ENCODE measurements around the gene GNAT3.

Gene GNAT3

DNA sequence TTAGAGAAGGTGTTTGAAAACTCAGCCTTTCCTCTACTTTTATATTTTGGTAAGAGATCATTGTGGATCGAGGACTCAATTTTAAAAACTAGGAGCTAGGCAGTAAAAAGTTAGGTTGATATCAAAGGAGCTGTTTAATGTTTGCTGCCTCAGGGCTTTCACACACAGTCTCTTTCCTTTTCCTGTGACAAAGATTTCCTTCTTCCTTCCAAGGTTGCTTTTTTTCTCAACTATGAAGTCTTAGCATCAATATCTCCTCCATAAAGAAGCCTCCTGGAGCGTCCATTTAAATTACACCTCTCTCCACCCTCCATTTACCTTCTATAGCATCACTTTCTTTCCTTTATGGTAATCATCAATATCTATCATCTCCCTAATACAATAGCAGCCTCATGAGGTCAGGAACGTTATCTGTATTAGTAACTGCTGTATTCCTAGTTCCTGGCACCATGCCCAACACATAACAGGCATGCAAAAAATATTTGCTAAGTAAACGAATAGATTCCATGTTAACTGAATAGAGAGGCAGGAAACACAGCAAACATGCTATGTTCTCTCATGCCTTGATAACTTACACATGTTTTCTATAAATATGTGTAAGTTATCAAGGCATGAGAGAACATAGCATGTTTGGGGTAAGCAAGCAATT, 48.5 kb downstream of the GNAT3 start:
- DNase-seq (ENCODE audit: low read depth in 2 of 2): no peak

GRCh38 chr7:80460857-80461256, 51.0 kb downstream of the GNAT3 start:
- DNase-seq (ENCODE audit: low read depth in 2 of 2): no peak

DNA sequence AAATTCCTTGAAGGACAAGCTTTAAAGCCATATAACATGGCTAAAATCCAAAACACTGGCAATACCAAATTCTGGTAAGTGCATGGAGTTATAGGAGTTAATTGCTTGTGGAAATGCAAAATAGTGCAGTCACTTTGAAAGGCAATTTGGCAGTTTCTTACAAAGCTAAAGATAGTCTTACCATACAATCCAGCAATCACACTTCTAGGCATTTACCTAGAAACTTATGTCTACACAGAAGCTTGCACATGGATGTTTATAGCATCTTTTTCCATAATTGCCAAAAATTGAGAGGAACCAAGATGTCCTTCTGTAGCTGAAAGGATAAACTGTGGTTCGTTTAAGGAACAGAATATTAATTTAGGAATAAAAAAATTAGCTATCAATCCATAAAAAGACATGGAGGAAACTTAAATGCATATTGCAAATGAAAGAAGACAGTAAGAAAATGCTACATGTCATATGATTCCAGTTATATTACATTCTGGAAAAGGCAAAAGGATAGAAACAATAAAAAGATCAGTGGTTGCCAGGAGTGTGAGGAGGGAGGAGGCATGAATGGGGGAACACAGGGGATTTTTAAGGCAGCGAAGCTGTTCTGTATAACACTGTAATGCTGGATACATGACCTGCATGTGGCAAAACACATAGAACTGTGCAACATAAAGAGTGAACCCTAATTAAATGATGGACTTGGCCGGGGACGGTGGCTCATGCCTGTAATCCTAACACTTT, 51.9 kb downstream of the GNAT3 start:
- no peak for DNase-seq (ENCODE audit: low read depth in 2 of 2)

GRCh38 chr7:80458822-80459725, 52.8 kb downstream of the GNAT3 start:
- no peak for DNase-seq (ENCODE audit: low read depth in 2 of 2)

DNA sequence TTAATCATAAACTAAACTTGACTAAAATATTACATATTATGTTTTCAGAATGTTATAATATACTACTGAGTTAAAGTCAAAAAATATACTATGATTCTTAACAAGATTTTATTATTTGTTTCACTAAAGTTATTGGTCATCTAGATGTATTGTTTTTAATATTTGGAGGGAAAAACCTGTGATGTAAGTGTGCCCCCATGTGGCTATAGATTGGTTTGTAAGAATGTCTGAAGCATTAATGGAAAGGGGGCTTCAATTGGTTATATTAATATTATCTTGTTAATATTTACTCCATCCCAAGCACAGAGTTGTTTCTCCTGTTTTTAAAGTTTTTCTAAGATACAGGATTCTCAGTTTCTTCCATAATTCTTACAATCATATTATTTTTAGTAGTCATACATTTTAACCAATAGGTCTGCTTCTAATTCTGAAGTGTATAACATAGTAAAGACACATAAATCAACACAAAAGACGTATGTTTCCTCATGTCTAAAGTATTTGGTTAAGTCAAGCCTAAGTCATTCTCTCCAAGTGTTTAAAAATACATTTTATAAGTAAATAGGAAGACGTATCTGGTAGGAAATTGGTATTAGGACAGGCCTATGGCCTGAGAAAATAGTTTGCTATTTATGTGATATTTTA, 58.0 kb downstream of the GNAT3 start:
- no peak for DNase-seq (ENCODE audit: low read depth in 2 of 2)

DNA sequence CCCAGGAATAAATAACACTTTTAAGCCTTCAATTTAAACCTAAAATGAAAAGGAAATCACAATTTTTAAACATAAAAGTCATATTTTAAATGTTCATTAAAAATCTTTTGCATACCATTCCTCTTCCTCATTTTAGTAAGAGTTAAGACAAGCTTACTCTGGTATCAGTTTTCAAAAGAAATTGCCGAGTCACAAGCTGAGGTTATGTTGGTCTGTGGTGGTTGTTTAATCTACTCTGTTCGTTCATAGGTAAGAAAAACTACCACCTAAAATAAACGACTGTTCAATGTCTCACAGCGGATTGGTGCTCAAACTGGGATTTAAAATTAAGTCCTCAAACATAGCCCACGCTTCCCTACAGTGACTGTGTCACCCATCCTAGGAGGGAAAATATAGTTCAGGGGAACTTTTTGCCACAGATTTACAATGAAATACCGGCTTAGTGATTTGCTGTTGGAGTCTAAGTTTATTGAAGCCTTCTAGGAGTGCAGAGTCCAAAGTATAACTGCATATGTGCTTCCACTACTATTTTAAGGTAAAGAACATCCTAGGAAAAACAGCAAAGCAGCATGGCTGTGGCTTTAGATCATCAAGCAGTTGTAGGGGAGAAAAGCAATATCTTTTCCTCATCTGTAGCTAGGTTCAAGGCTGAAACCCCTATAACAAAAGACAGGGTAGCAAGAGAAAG, 61.1 kb downstream of the GNAT3 start:
- no peak for DNase-seq (ENCODE audit: low read depth in 2 of 2)

- no peak for DNase-seq (ENCODE audit: low read depth in 2 of 2)
Measured at GRCh38 chr7:80449836-80450235, 62.0 kb downstream of the GNAT3 start.

DNA sequence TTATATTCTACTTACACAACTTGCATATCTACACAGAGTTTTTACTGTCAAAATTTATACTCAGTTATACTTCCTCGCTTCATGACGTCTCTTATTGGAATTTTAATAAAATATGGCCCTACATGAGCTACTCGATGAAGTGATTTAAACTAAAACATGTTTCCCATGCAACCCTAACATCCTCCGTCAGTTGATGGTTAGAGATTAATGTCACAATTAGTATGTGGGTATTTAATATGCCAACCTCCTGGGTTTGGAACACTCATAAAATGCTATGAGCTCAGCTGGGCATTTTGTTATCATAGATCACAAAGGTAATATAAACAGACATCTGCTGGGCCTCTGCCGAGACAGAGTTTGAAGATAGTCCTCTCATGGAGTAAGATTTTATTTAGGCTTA, 66.5 kb downstream of the GNAT3 start:
- no peak for DNase-seq (ENCODE audit: low read depth in 2 of 2)

DNA sequence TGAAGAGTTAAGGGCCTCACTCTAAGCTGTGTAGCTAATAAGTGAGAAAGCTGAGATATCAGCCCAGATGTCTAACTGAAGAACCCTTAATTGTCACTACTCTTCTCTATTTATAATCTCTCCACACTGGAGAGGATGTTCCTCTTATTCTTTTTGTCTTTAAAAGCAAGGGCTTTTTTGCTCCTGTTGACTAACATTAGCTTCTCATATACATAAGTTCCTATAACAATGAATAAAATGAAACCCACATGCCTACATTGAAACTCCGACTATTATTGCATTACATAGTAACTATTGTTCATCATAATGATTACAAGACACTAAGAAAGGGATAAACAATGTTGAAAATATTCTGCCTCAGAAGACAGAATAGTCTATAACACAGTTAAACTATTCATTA, 67.1 kb downstream of the GNAT3 start:
- DNase-seq (ENCODE audit: low read depth in 2 of 2): no peak

GRCh38 chr7:80443325-80443724, 68.5 kb downstream of the GNAT3 start:
- DNase-seq (ENCODE audit: low read depth in 2 of 2): no peak

GRCh38 chr7:80440883-80441282, 71.0 kb downstream of the GNAT3 start:
- no peak for DNase-seq (ENCODE audit: low read depth in 2 of 2)

DNA sequence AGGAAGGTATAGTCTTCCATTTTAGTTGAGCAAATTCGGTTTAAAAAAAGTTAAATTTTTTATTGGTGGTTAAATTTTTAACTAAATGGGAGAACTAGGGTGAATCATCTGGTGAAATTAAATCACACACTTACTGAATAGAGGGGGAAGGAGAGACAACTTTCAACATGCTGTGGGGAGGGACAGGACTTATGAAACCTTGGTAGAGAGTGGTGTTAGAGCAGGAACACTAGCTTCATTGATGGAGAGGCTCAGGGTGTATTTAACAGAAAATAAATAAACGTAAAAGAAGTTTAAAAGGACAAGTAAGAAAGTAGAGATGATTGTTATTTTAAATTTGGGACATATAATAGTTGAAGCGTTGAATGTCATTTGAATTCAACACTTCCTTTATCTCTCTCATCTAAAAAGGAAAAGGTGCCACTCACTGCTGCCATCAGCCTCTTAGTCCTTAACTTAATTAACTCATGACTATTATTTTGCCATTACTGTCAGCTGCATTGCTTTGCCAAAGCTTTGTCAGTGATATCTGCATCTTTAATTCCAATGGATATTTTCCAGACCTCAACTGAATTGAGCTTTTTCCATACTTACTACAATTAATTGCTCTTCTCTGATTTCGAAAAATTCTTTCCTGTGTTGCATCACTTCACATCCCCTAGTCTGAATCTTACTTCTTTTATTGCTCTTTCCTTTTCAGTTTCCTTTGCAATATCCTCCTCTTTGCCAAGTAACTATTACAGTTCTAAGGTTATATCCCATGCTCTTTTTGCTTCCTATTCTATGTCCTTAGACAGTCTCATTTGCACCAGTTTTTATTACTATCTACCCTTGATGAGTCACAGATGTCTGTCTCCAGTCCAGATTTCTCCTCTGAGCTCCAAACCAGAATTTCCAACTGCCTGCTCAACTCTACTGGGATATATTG, 71.7 kb downstream of the GNAT3 start:
- DNase-seq (ENCODE audit: low read depth in 2 of 2): no peak

GRCh38 chr7:80435521-80435920, 76.3 kb downstream of the GNAT3 start:
- no peak for DNase-seq (ENCODE audit: low read depth in 2 of 2)

GRCh38 chr7:80434047-80434446, 77.8 kb downstream of the GNAT3 start:
- no peak for DNase-seq (ENCODE audit: low read depth in 2 of 2)

GRCh38 chr7:80432166-80432565, 79.7 kb downstream of the GNAT3 start:
- no peak for DNase-seq (ENCODE audit: low read depth in 2 of 2)

GRCh38 chr7:80429181-80429580, 82.7 kb downstream of the GNAT3 start:
- DNase-seq (ENCODE audit: low read depth in 2 of 2): no peak

- no peak for DNase-seq (ENCODE audit: low read depth in 2 of 2)
Measured at GRCh38 chr7:80428161-80429054, 83.5 kb downstream of the GNAT3 start.

DNA sequence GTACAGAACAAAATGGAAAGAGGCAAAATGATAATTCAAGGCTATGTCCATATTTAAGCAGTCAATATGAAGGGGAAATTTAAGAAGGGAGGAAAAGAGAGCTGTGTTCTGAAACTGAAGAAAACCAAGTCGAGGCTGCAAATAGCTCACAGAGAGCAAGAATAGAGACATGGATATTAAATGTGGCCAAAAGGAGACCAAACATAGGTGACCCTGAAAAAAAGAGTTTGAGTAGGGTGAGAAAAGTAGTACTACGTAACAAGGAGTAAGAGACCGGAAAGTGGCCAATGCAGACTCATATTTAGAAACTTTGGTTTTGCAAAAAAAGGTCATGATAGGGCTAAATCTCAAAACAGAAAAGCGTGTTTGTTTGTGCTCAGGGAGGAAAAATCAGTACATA, 84.6 kb downstream of the GNAT3 start:
- DNase-seq (ENCODE audit: low read depth in 2 of 2): no peak

- DNase-seq (ENCODE audit: low read depth in 2 of 2): no peak
Measured at GRCh38 chr7:80420876-80421275, 91.0 kb downstream of the GNAT3 start.
